Left lung (tissue), 10 donors: ENCODE measurements around the gene LAS1L. TPM values are rescaled to one million over a fixed set of nuclear protein-coding genes. Genes with fewer than 3 reads are reported as not detected.

Experiments
- ATAC-seq: fragments of 200-7000 bp; cut with Tn5 transposase; one replicate; pipeline ENCODE4 v1.9.1; 2020; ENCODE audit warnings: moderate library complexity
- DNase-seq, 4 donors: peaks; one replicate each; pipeline ENCODE4 v3.0.0-alpha.2; 2013 to 2020
- H3K27ac ChIP-seq, 2 donors: fragments of 200-600 bp; sonication (generic) in 1 of 2; one replicate each; pipeline versions ENCODE4 v1.5.0 to v1.8.0; 2020 to 2021
- H3K27me3 ChIP-seq, 2 donors: fragments of 200-600 bp; sonication (generic) in 1 of 2; one replicate each; pipeline versions ENCODE4 v1.5.0 to v1.8.0; 2020 to 2021
- H3K36me3 ChIP-seq, 2 donors: fragments of 200-600 bp; sonication (generic) in 1 of 2; one replicate each; pipeline versions ENCODE4 v1.5.0 to v1.8.0; 2020 to 2021
- H3K4me1 ChIP-seq, 2 donors: fragments of 200-600 bp; one replicate each; pipeline ENCODE4 v1.8.0; 2021
- H3K4me3 ChIP-seq, 2 donors: fragments of 200-600 bp; sonication (generic) in 1 of 2; one replicate each; pipeline versions ENCODE4 v1.5.0 to v1.8.0; 2020 to 2021; ENCODE audit warnings: mild to moderate bottlenecking in 1 of 2
- H3K9me3 ChIP-seq, 2 donors: fragments of 200-600 bp; sonication (generic) in 1 of 2; one replicate each; pipeline versions ENCODE4 v1.5.0 to v1.8.0; 2020 to 2021
- CTCF ChIP-seq, 2 donors: fragments of 200-600 bp; sonication (generic) in 1 of 2; IDR thresholded peaks; one replicate each; pipeline versions ENCODE4 v1.5.0 to v1.8.0; 2021; ENCODE audit warnings: antibody characterized with exemption in 2 of 2
- intact Hi-C, 2 donors: fragments of 100-400 bp; cut with DNase I; formaldehyde crosslinking; loops; one replicate each; pipeline versions ENCODE4 v1.11.2 to v1.14.2; 2022
- polyA plus RNA-seq, 6 donors: library from polyadenylated mRNA; unstranded; fragments of 120-200 nt; gene quantifications; one replicate each; pipeline ENCODE4 v1.2.1, GENCODE V29; 2013; ENCODE audit not compliant: insufficient read length in 6 of 6
- total RNA-seq, 2 donors: library from RNA; stranded (reverse); fragmentation: NEBNext Ultra II Directional; extraction: Animal tissue kit (Norgen Biotek cat#: 25700); gene quantifications; one replicate each; pipeline ENCODE4 v1.2.1, GENCODE V29; 2021
- donor health status: DM: no; HTN: yes; CAD: no.
- donor health status: DM: no; HTN: no; CAD: no.

LAS1L gene
- total and polyA plus RNA-seq, 8 donors = 19.6 to 43.9 (median 41.7) TPM

- Histone ChIP-seq H3K4me1 (no peaks in the 10 kb centered on the region), H3K4me3 (no peak overlapping the region), H3K27ac (no peak overlapping the region), H3K9me3 (no peaks in the 10 kb centered on the region), H3K36me3 (no peaks in the 10 kb centered on the region), H3K27me3 (peaks cover 0 to 2% of the 10 kb centered on the region in 2 donors)
- intact Hi-C loops = no loop called here
- DNase-seq = no peak
- no peak for TF ChIP-seq CTCF (IDR thresholded peaks at IDR 0.05)
- no peak for ATAC-seq
Observed at GRCh38 chrX:65551489-65552339, 17.1 kb upstream of the LAS1L start.

- H3K36me3 ChIP-seq = no peaks in the 10 kb centered on the region
- TF ChIP-seq CTCF (IDR thresholded peaks at IDR 0.05) = no peak
- H3K4me3 ChIP-seq = no peak overlapping the region
- no peak overlapping the region for H3K27ac ChIP-seq
- H3K27me3 ChIP-seq = no peaks in the 10 kb centered on the region
- DNase-seq (no peak), ATAC-seq (no peak)
- intact Hi-C loops = no loop called here
- no peaks in the 10 kb centered on the region for H3K4me1 ChIP-seq
- H3K9me3 ChIP-seq = no peaks in the 10 kb centered on the region
Observed at GRCh38 chrX:65551086-65551485, 16.5 kb upstream of the LAS1L start.

GRCh38 chrX:65545456-65545855 is 10.9 kb upstream of the LAS1L start:
- ATAC-seq (no peak), DNase-seq (no peak)
- Histone ChIP-seq H3K27ac (no peak overlapping the region), H3K4me1 (no peaks in the 10 kb centered on the region), H3K9me3 (no peaks in the 10 kb centered on the region), H3K27me3 (no peaks in the 10 kb centered on the region), H3K4me3 (no peak overlapping the region), H3K36me3 (no peaks in the 10 kb centered on the region)
- intact Hi-C loops = no loop called here
- no peak for TF ChIP-seq CTCF (IDR thresholded peaks at IDR 0.05)

GRCh38 chrX:65537229-65537628 is 2.6 kb upstream of the LAS1L start:
- H3K4me3 ChIP-seq = no peak overlapping the region
- H3K36me3 ChIP-seq = peaks cover 0 to 2% of the 10 kb centered on the region in 2 donors
- no peak for DNase-seq
- no peak for ATAC-seq
- no peaks in the 10 kb centered on the region for H3K4me1 ChIP-seq
- H3K27me3 ChIP-seq = no peaks in the 10 kb centered on the region
- no peaks in the 10 kb centered on the region for H3K9me3 ChIP-seq
- H3K27ac ChIP-seq = no peak overlapping the region
- no peak for TF ChIP-seq CTCF (IDR thresholded peaks at IDR 0.05)
- intact Hi-C loops = no loop called here

- H3K4me3 ChIP-seq = no peak overlapping the region
- no peaks in the 10 kb centered on the region for H3K4me1 ChIP-seq
- intact Hi-C loops = no loop called here
- DNase-seq (no peak), ATAC-seq (no peak)
- no peaks in the 10 kb centered on the region for H3K9me3 ChIP-seq
- H3K27me3 ChIP-seq = no peaks in the 10 kb centered on the region
- no peak overlapping the region for H3K27ac ChIP-seq
- no peak for TF ChIP-seq CTCF (IDR thresholded peaks at IDR 0.05)
- H3K36me3 ChIP-seq = peaks cover 0 to 8% of the 10 kb centered on the region in 2 donors
Observed at GRCh38 chrX:65536291-65536690, 1.7 kb upstream of the LAS1L start.
